Stromal cell of bone marrow (primary cell): ENCODE measurements around the gene ITPKB.
"Not testable (repeated sequence)": the region's sequence is repeated elsewhere in the genome, so short reads cannot be mapped to it uniquely, and the experiment has no call there.

Experiments
- DNase-seq: peaks from one replicate; pipeline ENCODE4 v3.0.0-alpha.2; 2012; ENCODE audit warnings: low read depth

Gene ITPKB

GRCh38 chr1:226754793-226755533, 15.9 kb upstream of the ITPKB start:
- DNase-seq = no peak

- DNase-seq = no peak
These were observed 15.0 kb upstream of the ITPKB start for GRCh38 chr1:226754097-226754496.

DNA sequence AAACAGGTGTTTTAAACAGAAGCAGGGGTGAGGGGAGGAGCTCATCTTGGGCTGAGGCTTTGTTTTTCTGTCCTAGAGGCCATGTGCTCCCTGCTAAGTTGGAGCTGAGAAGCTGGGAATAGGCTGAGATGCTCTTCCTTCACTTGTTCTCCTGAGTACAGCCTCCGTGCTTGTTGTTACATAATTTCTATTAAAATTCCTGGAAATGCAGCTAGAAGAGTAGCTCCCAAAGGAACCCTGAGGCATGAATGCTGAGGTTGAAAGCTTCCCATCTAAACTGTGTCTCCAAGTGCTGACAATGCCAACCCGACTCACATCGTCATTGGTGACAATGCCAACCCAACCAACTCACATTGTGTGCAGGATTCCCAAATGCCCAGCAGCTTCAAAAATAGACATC, 12.6 kb upstream of the ITPKB start:
- DNase-seq = no peak

- DNase-seq = no peak
These were observed 12.1 kb upstream of the ITPKB start for GRCh38 chr1:226751214-226751613.

DNA sequence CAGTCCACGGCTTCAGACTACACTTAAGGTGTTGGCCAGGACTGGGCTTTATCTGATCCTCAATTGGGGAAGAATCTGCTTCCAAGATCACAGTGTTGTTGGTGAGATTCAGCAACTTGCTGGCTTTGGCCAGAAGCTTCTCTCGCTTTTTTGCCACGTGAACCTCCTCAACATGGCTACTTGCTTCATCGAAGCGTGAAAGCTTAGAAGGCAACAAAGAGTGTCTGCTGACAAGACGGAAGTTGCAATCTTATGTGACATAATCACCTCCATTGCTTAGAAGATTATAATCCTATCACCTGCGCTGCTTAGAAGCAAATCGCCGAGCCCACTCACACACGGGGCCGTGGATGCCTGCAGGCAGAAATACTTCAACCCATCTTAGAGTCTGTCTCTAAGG, 10.4 kb upstream of the ITPKB start:
- DNase-seq = no peak

DNA sequence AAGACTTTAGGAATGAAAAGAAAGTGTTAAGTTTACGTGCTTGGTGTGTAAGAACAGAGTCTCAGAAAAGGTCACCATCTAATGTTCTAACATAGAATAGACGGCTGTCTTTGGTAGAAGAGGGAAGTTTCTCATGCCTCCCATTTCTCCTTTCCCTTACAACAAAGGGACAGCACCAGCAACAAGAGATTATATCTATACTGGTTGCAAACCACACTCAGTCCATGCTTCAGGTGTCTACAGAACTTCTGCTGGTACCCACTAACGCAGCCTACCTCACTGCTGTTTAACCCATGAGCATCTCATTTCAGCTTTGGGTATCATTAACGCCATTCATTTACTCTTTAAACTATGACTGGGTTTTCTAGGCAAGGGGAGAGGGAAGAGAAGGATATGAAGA, 9.2 kb upstream of the ITPKB start:
- no peak for DNase-seq

DNA sequence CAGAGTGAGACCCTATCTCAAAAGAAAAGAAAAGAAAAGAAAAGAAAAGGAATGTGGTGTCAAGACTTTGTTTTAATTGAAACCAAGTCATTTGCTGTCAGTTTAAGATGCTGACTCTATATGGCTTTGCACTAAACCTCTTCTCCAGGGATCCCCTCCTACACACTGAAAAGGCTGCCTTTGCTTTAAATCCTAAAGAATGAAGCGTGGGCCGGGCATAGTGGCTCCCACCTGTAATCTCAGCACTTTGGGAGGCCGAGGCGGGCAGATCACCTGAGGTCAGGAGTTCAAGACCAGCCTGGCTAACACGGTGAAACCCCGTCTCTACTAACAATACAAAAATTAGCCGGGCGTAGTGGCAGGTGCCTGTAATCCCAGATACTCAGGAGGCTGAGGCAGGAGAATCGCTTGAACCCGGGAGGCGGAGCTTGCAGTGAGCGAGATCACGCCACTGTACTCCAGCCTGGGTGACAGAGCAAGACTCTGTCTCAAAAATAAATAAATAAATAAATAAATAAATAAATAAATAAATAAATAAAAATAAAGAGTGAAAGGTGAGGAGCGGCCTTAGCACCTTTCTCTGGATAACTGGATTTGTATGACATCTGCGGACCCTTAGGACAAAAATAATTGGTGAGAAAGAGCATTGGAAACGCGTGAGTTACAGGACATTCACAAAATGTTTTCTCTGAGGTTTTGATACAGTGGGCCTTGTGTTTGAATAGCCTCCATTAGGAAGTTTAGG, 8.6 kb upstream of the ITPKB start:
- DNase-seq = not testable (repeated sequence)

- DNase-seq = no peak
These were observed 4.2 kb upstream of the ITPKB start for GRCh38 chr1:226743259-226743658.

GRCh38 chr1:226741009-226741408, 1.9 kb upstream of the ITPKB start:
- no peak for DNase-seq

DNA sequence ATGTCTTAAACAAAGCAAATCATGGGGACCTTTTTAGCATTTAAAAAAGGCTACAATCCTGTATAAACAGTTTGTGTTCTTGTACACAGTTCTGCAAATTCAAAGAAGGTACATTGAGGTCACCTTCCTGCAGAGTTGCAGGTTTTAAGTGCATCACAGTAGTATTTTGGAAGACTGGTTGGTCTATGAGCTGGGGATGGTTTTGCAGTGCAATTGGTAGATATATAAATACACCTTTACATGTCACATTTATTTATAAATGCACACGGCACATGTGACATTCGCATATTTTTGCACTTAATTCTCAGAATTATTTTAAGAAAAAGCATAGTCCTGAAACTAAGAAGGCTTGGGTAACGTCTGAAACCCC, 599 bp upstream of the ITPKB start:
- DNase-seq = no peak

GRCh38 chr1:226738421-226738994, 574 bp downstream of the ITPKB start:
- no peak for DNase-seq

GRCh38 chr1:226737819-226738420, 1.2 kb downstream of the ITPKB start:
- DNase-seq = no peak

- DNase-seq = no peak
These were observed 1.9 kb downstream of the ITPKB start for GRCh38 chr1:226736908-226737818.

- DNase-seq = no peak
These were observed 2.8 kb downstream of the ITPKB start for GRCh38 chr1:226736001-226736907.

GRCh38 chr1:226735576-226735975, 3.5 kb downstream of the ITPKB start:
- no peak for DNase-seq

GRCh38 chr1:226734611-226735153, 4.4 kb downstream of the ITPKB start:
- DNase-seq = no peak

- no peak for DNase-seq
These were observed 5.2 kb downstream of the ITPKB start for GRCh38 chr1:226733876-226734275.

DNA sequence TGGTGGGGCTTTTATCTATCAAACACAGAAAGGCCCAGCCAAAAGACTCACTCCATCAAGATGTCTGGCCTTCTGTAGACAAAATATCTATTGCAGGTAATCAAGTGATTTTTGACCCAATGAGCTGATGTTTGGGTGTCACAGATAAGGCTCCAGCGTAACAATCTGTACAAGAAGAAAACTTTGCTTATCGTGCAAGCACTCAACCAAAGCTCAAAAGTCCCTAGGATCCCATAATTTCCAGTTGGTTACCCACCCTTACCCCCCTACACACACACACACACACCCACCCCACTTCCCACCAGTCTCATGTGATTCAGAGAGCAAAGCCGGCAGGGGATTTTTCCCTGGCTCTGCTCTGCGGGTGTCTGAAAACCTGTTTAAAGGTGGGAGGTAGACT, 5.8 kb downstream of the ITPKB start:
- DNase-seq = no peak

DNA sequence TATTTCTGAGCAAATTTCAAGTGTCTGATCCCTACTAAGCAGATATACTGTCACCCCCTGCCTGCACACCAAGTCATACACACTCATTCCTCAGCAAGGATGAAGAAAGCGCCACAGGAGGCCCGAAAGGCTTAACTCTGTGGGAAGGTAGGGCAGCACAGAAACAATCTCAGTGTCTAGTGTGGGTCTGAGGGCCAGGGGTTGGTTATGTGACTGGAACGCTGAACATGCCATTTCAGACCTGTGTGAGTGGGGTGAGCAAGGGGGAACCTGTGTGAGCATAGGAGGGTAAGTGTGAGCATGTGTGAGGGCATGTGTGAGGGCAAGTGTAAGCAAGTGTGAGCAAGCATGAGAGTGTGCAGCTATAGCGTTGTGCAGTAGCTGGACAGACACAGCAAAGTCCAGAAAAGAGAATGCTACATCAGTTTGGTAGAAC, 6.2 kb downstream of the ITPKB start:
- no peak for DNase-seq

DNA sequence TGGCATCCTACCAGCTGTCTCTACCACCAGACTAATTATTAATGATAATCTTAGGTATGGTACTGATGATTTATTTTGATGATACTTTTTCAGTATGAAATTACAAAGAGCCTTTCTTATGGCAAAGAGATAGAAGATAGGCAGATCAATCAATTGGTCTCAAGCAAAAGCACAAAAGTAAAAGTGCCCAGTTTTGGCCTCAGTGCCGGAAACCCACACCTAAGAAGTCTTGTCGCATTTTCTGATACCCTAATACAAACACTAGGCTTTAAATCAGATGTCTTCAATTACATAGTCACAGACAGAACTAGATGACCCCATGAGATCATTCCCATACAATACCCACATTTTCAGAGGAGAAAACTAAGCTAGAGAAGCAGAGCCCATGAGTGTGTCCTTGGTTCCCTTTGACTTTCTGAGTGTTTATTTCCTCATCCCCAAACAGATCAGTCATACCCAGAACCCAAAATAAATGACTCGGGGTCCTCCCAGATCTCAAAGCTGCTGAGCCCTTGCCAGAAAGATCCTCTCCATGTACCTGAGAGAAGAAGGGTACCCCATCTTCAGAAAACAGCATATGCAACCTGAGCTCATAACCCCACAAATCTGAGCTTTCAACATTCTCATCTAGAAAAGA, 7.7 kb downstream of the ITPKB start:
- DNase-seq = no peak
